ENCODE data around the gene BET1. TPM values are rescaled to one million over a fixed set of nuclear protein-coding genes. Genes with fewer than 3 reads are reported as not detected.

BET1 gene
- total RNA-seq, 6 experiments from 2014 or later: 26.4 to 36.5 (median 30.5) TPM

- H3K36me3 Mint-ChIP-seq (ENCODE audit: low read depth): no peaks in the 10 kb centered on the region
- no peaks in the 10 kb centered on the region for H3K9me3 Mint-ChIP-seq
- no peak for TF ChIP-seq CTCF (IDR thresholded peaks at IDR 0.05)
- H3K27me3 Mint-ChIP-seq (ENCODE audit: insufficient read depth): no peaks in the 10 kb centered on the region
- no peak overlapping the region for H3K4me3 Mint-ChIP-seq
- DNase-seq: peak; percentile 40
- H3K27ac Mint-ChIP-seq: no peak overlapping the region
- H3K4me1 Mint-ChIP-seq (ENCODE audit: low read depth): peaks cover 4% of the 10 kb centered on the region; the same call in 1 of the 2 replicates
Measured at GRCh38 chr7:93948106-93948505, 56.0 kb downstream of the BET1 start.

GRCh38 chr7:93945756-93946535 is 58.2 kb downstream of the BET1 start:
- no peak for DNase-seq
- Mint-ChIP-seq H3K9me3 (no peaks in the 10 kb centered on the region), H3K36me3 (ENCODE audit: low read depth) (no peaks in the 10 kb centered on the region), H3K27me3 (ENCODE audit: insufficient read depth) (no peaks in the 10 kb centered on the region), H3K4me3 (no peak overlapping the region), H3K27ac (no peak overlapping the region), H3K4me1 (ENCODE audit: low read depth) (peaks cover 16% of the 10 kb centered on the region)
- TF ChIP-seq CTCF (IDR thresholded peaks at IDR 0.05): no peak

GRCh38 chr7:93945083-93945482 is 59.1 kb downstream of the BET1 start:
- peaks cover 25% of the 10 kb centered on the region for H3K4me1 Mint-ChIP-seq (ENCODE audit: low read depth)
- no peaks in the 10 kb centered on the region for H3K9me3 Mint-ChIP-seq
- H3K27ac Mint-ChIP-seq: no peak overlapping the region
- no peaks in the 10 kb centered on the region for H3K36me3 Mint-ChIP-seq (ENCODE audit: low read depth)
- H3K4me3 Mint-ChIP-seq: no peak overlapping the region
- DNase-seq: no peak
- no peak for TF ChIP-seq CTCF (IDR thresholded peaks at IDR 0.05)
- no peaks in the 10 kb centered on the region for H3K27me3 Mint-ChIP-seq (ENCODE audit: insufficient read depth)

GRCh38 chr7:93944673-93945072 is 59.5 kb downstream of the BET1 start:
- peaks cover 28% of the 10 kb centered on the region for H3K4me1 Mint-ChIP-seq (ENCODE audit: low read depth)
- no peak for TF ChIP-seq CTCF (IDR thresholded peaks at IDR 0.05)
- no peak overlapping the region for H3K4me3 Mint-ChIP-seq
- no peak for DNase-seq
- H3K9me3 Mint-ChIP-seq: no peaks in the 10 kb centered on the region
- H3K27me3 Mint-ChIP-seq (ENCODE audit: insufficient read depth): no peaks in the 10 kb centered on the region
- H3K36me3 Mint-ChIP-seq (ENCODE audit: low read depth): no peaks in the 10 kb centered on the region
- no peak overlapping the region for H3K27ac Mint-ChIP-seq

GRCh38 chr7:93943816-93944540 is 60.2 kb downstream of the BET1 start:
- TF ChIP-seq CTCF (IDR thresholded peaks at IDR 0.05): no peak
- Mint-ChIP-seq H3K36me3 (ENCODE audit: low read depth) (no peaks in the 10 kb centered on the region), H3K4me1 (ENCODE audit: low read depth) (peaks cover 28% of the 10 kb centered on the region), H3K9me3 (no peaks in the 10 kb centered on the region), H3K27ac (no peak overlapping the region), H3K27me3 (ENCODE audit: insufficient read depth) (no peaks in the 10 kb centered on the region), H3K4me3 (no peak overlapping the region)
- no peak for DNase-seq

Other genes starting within 250 kb of the BET1 start
- 10 to 100 TPM; 38.2 to 80.3 (median 54.5) TPM for gene TFPI2, start 113.6 kb downstream of the BET1 start, total RNA-seq (2021; fragmentation: NEBNext Ultra II Directional; extraction: Animal tissue kit (Norgen Biotek cat#: 25700))
- not detected for gene GNGT1, start 97.8 kb downstream of the BET1 start, total RNA-seq (2021; fragmentation: NEBNext Ultra II Directional; extraction: Animal tissue kit (Norgen Biotek cat#: 25700))
- 10 to 100 TPM; 26.0 to 31.4 (median 28.1) TPM for gene GNG11, start 82.6 kb downstream of the BET1 start, total RNA-seq (2021; fragmentation: NEBNext Ultra II Directional; extraction: Animal tissue kit (Norgen Biotek cat#: 25700))

All from HFFc6 (cell line).